ENCODE data around the gene PIGC. TPM values are rescaled to one million over a fixed set of nuclear protein-coding genes. Genes with fewer than 3 reads are reported as not detected.

PIGC gene
- total RNA-seq, 4 donors from 2014 or later = 10.8 to 23.1 (median 18.1) TPM

- H3K27ac ChIP-seq = no peak overlapping the region
- H3K9me3 ChIP-seq = no peaks in the 10 kb centered on the region
- H3K4me3 ChIP-seq = no peak overlapping the region
- intact Hi-C loops (cut with DNase I) = no loop called here
- DNase-seq = no peak
- TF ChIP-seq, protein P1, sequence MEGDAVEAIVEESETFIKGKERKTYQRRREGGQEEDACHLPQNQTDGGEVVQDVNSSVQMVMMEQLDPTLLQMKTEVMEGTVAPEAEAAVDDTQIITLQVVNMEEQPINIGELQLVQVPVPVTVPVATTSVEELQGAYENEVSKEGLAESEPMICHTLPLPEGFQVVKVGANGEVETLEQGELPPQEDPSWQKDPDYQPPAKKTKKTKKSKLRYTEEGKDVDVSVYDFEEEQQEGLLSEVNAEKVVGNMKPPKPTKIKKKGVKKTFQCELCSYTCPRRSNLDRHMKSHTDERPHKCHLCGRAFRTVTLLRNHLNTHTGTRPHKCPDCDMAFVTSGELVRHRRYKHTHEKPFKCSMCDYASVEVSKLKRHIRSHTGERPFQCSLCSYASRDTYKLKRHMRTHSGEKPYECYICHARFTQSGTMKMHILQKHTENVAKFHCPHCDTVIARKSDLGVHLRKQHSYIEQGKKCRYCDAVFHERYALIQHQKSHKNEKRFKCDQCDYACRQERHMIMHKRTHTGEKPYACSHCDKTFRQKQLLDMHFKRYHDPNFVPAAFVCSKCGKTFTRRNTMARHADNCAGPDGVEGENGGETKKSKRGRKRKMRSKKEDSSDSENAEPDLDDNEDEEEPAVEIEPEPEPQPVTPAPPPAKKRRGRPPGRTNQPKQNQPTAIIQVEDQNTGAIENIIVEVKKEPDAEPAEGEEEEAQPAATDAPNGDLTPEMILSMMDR (IDR thresholded peaks at IDR 0.05) = no peak
- no peak for TF ChIP-seq POLR2A (IDR thresholded peaks at IDR 0.05)
- no peaks in the 10 kb centered on the region for H3K4me1 ChIP-seq
- H3K36me3 ChIP-seq = no peaks in the 10 kb centered on the region
- H3K27me3 ChIP-seq = no peaks in the 10 kb centered on the region
- WGBS, 2 donors = 85 to 87% methylated on average over 2 of the region's 2 CpGs
Measured at GRCh38 chr1:172411791-172412338, 32.0 kb downstream of the PIGC start.

DNA sequence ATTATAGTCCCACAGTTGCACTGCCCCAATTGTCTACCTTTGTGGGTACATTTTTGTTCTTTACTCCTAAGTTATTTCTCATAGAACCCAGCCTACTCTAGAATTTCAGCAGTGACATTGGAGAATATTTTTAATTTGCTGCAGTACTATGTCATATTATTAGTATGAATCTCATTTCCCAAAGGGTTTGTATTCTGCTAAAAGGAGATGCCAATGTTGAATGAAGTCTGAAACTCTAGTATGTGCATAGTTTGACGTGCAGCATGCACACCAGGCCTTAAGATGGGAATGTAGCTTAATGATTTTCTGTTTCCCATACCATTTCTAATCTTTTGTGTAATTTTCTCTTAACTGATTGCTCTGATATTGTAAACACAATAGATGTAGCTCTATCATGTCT, 33.8 kb downstream of the PIGC start:
- Histone ChIP-seq H3K4me1 (no peaks in the 10 kb centered on the region), H3K9me3 (no peaks in the 10 kb centered on the region), H3K27me3 (no peaks in the 10 kb centered on the region), H3K27ac (no peak overlapping the region), H3K4me3 (no peak overlapping the region), H3K36me3 (no peaks in the 10 kb centered on the region)
- WGBS, 2 donors = 84 to 91% methylated on average over 1 of the region's 1 CpG
- TF ChIP-seq, protein P1 (IDR thresholded peaks at IDR 0.05) = no peak
- no peak for TF ChIP-seq POLR2A (IDR thresholded peaks at IDR 0.05)
- intact Hi-C loops (cut with DNase I) = no loop called here
- no peak for DNase-seq

DNA sequence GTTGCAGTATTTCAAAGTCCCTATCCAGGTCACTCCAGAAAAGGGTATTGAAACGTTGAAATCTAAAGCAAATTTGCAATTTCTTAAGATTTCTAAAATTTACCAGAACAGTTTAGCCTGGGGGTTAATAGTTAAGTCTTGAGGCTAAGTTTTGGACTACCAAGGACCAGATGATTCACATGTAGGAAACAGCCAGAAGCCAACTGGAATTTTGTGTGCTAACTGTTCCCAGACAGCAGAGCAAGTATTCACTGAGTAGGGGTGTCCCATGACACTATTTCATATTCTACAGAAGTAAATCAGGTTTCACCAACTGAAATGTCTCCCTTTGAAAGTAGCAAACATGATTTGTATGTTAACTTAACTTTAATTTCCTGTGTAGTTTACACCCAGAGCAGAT, 34.9 kb downstream of the PIGC start:
- no peak overlapping the region for H3K27ac ChIP-seq
- H3K9me3 ChIP-seq = no peaks in the 10 kb centered on the region
- no peaks in the 10 kb centered on the region for H3K4me1 ChIP-seq
- 69 to 74% methylated on average over 1 of the region's 1 CpG for WGBS, 2 donors
- no peak overlapping the region for H3K4me3 ChIP-seq
- intact Hi-C loops (cut with DNase I) = no loop called here
- H3K36me3 ChIP-seq = no peaks in the 10 kb centered on the region
- no peak for DNase-seq
- TF ChIP-seq, protein P1 (IDR thresholded peaks at IDR 0.05) = no peak
- TF ChIP-seq POLR2A (IDR thresholded peaks at IDR 0.05) = no peak
- no peaks in the 10 kb centered on the region for H3K27me3 ChIP-seq

- 85 to 89% methylated on average over 1 of the region's 1 CpG for WGBS, 2 donors
- TF ChIP-seq, protein P1 (IDR thresholded peaks at IDR 0.05) = no peak
- no peak for TF ChIP-seq POLR2A (IDR thresholded peaks at IDR 0.05)
- Histone ChIP-seq H3K9me3 (no peaks in the 10 kb centered on the region), H3K27me3 (no peaks in the 10 kb centered on the region), H3K36me3 (no peaks in the 10 kb centered on the region), H3K27ac (no peak overlapping the region), H3K4me3 (no peak overlapping the region), H3K4me1 (no peaks in the 10 kb centered on the region)
- intact Hi-C loops (cut with DNase I) = no loop called here
- DNase-seq = no peak
Measured at GRCh38 chr1:172406968-172407367, 36.9 kb downstream of the PIGC start.

DNA sequence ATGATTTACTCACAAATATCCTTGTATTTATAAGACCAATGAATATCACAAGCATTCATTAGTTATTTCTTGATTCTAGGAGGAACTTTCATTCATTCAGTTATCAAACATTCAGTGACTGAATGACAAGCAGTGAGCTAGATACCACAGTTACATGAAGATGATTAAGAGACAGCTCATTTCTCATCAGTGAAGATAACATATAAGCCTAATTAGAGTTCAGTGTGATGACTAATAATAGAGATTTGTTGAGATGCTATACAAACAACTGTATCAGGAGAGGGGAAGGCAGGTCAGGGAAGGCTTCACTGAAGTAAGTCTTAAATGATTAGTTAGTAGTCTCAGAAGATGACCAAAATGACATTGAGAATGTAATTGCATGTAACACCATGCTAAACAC, 38.0 kb downstream of the PIGC start:
- H3K4me3 ChIP-seq = no peak overlapping the region
- no peak overlapping the region for H3K27ac ChIP-seq
- DNase-seq = no peak
- no peaks in the 10 kb centered on the region for H3K4me1 ChIP-seq
- TF ChIP-seq, protein P1 (IDR thresholded peaks at IDR 0.05) = no peak
- no peak for TF ChIP-seq POLR2A (IDR thresholded peaks at IDR 0.05)
- intact Hi-C loops (cut with DNase I) = no loop called here
- H3K36me3 ChIP-seq = no peaks in the 10 kb centered on the region
- no peaks in the 10 kb centered on the region for H3K9me3 ChIP-seq
- no peaks in the 10 kb centered on the region for H3K27me3 ChIP-seq
